NB4 (cell line): ENCODE measurements around the gene MINAR1.

ENCODE experiments used
- TF ChIP-seq, protein P1 (sequence below): IDR thresholded peaks from one replicate; pipeline ENCODE4 v1.5.1; 2012; ENCODE audit warnings: low read depth, low read length
- TF ChIP-seq, protein P2 (sequence below): IDR thresholded peaks from 2 replicates; pipeline ENCODE4 v1.6.1; 2011; ENCODE audit warnings: low read depth, low read length

DNA sequence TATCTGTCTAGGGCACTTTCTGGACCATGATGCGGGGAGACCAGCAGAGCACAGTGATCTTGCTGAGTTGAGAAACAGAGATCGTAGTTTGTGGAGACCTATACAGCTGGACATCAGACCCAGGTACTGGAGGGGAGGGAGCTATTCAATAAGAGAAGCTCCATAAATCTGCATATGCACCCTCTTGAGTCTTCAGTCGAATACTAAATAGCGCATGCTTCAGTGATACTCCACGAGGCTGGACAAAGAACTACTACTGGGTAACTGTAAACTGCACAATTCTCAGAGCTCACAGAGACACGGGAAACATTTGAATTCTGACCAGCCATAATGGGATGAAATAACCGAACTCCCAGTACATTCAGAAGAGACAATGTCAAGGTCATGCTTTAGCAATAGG lies 49.7 kb downstream of the MINAR1 start:
- TF ChIP-seq, protein P1, sequence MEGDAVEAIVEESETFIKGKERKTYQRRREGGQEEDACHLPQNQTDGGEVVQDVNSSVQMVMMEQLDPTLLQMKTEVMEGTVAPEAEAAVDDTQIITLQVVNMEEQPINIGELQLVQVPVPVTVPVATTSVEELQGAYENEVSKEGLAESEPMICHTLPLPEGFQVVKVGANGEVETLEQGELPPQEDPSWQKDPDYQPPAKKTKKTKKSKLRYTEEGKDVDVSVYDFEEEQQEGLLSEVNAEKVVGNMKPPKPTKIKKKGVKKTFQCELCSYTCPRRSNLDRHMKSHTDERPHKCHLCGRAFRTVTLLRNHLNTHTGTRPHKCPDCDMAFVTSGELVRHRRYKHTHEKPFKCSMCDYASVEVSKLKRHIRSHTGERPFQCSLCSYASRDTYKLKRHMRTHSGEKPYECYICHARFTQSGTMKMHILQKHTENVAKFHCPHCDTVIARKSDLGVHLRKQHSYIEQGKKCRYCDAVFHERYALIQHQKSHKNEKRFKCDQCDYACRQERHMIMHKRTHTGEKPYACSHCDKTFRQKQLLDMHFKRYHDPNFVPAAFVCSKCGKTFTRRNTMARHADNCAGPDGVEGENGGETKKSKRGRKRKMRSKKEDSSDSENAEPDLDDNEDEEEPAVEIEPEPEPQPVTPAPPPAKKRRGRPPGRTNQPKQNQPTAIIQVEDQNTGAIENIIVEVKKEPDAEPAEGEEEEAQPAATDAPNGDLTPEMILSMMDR = no peak
- TF ChIP-seq, protein P2, sequence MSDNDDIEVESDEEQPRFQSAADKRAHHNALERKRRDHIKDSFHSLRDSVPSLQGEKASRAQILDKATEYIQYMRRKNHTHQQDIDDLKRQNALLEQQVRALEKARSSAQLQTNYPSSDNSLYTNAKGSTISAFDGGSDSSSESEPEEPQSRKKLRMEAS = no peak
